Measurements from ENCODE around the gene NLGN1. TPM values are rescaled to one million over a fixed set of nuclear protein-coding genes. Genes with fewer than 3 reads are reported as not detected.

The NLGN1 gene
- total RNA-seq, 1 donor from 2014 or later, result 4.5 TPM

- H3K36me3 ChIP-seq (ENCODE audit: control insufficient read depth, insufficient read depth, low read length), result no peaks in the 10 kb centered on the region
- TF ChIP-seq, protein P1, sequence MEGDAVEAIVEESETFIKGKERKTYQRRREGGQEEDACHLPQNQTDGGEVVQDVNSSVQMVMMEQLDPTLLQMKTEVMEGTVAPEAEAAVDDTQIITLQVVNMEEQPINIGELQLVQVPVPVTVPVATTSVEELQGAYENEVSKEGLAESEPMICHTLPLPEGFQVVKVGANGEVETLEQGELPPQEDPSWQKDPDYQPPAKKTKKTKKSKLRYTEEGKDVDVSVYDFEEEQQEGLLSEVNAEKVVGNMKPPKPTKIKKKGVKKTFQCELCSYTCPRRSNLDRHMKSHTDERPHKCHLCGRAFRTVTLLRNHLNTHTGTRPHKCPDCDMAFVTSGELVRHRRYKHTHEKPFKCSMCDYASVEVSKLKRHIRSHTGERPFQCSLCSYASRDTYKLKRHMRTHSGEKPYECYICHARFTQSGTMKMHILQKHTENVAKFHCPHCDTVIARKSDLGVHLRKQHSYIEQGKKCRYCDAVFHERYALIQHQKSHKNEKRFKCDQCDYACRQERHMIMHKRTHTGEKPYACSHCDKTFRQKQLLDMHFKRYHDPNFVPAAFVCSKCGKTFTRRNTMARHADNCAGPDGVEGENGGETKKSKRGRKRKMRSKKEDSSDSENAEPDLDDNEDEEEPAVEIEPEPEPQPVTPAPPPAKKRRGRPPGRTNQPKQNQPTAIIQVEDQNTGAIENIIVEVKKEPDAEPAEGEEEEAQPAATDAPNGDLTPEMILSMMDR (IDR thresholded peaks at IDR 0.05; ENCODE audit: insufficient read depth, low read length, poor library complexity, severe bottlenecking), result no peak
- H3K27me3 ChIP-seq (ENCODE audit: control insufficient read depth, insufficient read depth, low read length), result no peaks in the 10 kb centered on the region
- DNase-seq (ENCODE audit: low read depth), result no peak
- H3K4me3 ChIP-seq (ENCODE audit: low read depth, low read length), result no peak overlapping the region
Measured at GRCh38 chr3:173841334-173841733, 443.8 kb downstream of the NLGN1 start.

DNA sequence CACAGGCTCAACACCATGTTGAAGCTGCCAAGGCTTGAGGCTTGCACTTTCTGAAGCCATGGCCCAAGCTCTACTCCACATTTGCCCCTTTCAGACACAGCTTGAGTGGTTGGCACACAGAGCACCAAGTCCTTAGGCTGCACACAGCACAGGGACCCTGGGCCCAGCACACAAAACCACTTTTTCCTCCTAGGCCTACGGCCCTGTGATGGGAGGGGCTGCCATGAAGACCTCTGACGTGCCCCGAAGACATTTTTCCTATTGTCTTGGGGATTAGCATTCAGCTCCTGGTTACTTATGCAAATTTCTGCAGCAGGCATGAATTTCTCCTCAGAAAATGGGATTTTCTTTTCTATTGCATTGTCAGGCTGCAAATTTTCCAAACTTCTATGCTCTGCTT is 445.5 kb downstream of the NLGN1 start:
- DNase-seq (ENCODE audit: low read depth), result no peak
- TF ChIP-seq, protein P1 (IDR thresholded peaks at IDR 0.05; ENCODE audit: insufficient read depth, low read length, poor library complexity, severe bottlenecking), result no peak
- Histone ChIP-seq H3K36me3 (ENCODE audit: control insufficient read depth, insufficient read depth, low read length) (no peaks in the 10 kb centered on the region), H3K27me3 (ENCODE audit: control insufficient read depth, insufficient read depth, low read length) (no peaks in the 10 kb centered on the region), H3K4me3 (ENCODE audit: low read depth, low read length) (no peak overlapping the region)

DNA sequence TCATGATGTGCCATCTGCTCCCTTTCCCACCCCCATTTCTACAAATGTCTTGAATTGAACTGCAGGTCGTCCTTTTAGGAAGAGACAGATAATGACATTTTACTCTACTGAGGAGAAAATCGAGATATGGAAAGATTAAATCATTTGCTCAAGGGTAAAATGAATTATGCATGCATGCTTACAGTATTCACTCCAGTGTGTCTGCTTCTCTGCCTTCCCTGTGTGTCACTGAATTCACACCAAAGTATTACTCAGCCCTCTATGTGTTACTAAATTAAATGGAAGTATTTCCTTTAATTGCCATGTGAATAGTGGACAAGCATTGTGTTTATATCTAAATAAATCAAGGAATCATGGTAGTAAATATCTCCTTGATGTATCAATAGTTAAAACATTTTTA is 449.0 kb downstream of the NLGN1 start:
- no peak overlapping the region for H3K4me3 ChIP-seq (ENCODE audit: low read depth, low read length)
- no peaks in the 10 kb centered on the region for H3K36me3 ChIP-seq (ENCODE audit: control insufficient read depth, insufficient read depth, low read length)
- TF ChIP-seq, protein P1 (IDR thresholded peaks at IDR 0.05; ENCODE audit: insufficient read depth, low read length, poor library complexity, severe bottlenecking), result no peak
- H3K27me3 ChIP-seq (ENCODE audit: control insufficient read depth, insufficient read depth, low read length), result no peaks in the 10 kb centered on the region
- no peak for DNase-seq (ENCODE audit: low read depth)

DNA sequence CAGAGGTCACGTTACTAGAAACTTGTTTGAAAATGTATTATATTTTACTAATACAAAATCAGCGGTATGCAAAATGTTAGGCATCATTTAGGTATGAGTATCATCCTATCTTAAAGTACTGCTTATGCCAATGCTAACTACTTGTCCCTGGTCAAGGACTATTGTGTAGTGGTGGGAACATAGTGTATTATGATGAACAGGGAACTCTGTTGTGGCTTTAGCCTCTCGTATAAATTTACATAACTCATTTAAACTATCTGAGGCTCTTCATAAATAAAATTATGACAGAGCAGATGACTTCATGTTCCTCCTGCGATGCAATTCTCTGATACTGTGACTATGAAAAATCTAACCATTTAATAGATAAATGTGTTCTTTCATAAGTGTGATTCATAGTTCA is 451.9 kb downstream of the NLGN1 start:
- H3K4me3 ChIP-seq (ENCODE audit: low read depth, low read length), result no peak overlapping the region
- TF ChIP-seq, protein P1 (IDR thresholded peaks at IDR 0.05; ENCODE audit: insufficient read depth, low read length, poor library complexity, severe bottlenecking), result no peak
- no peaks in the 10 kb centered on the region for H3K36me3 ChIP-seq (ENCODE audit: control insufficient read depth, insufficient read depth, low read length)
- no peaks in the 10 kb centered on the region for H3K27me3 ChIP-seq (ENCODE audit: control insufficient read depth, insufficient read depth, low read length)
- DNase-seq (ENCODE audit: low read depth), result no peak

DNA sequence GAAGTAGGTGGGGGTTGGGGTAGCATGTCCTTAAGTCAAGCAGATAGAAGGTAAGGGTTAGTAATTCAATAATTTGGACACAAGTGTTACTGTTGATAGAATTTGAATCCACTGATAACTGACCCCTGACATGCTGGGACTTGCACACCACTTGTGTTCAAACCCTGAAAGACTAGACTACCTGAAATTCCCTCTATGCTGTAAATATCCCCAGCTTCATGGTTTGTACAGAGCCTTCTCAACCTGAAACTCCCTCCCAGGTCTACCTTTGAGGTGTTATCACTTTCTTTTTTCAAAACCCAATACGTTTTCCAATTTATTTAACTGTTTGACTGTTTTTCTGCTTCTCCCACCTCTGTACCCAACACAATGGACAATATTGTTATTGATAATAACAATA is 459.6 kb downstream of the NLGN1 start:
- no peak for DNase-seq (ENCODE audit: low read depth)
- H3K36me3 ChIP-seq (ENCODE audit: control insufficient read depth, insufficient read depth, low read length), result no peaks in the 10 kb centered on the region
- TF ChIP-seq, protein P1 (IDR thresholded peaks at IDR 0.05; ENCODE audit: insufficient read depth, low read length, poor library complexity, severe bottlenecking), result no peak
- H3K4me3 ChIP-seq (ENCODE audit: low read depth, low read length), result no peak overlapping the region
- no peaks in the 10 kb centered on the region for H3K27me3 ChIP-seq (ENCODE audit: control insufficient read depth, insufficient read depth, low read length)

DNA sequence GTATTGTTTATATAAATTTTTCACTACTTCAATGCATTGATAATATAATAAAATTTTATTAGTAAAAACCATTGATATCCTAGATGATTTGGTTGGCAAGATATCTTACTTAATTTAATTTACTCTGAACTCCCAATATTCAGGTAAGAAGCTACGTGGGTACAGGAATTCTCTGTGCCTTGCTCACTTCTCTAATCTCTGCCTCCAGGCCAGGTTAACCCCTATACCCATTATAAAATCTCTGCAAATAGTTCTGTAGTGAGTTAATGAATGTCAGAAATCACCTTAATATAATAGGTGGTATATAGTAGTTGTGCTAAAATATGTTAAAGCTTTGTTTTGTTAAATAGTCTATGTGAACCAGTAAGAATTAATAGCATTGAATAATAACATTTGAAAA is 465.2 kb downstream of the NLGN1 start:
- no peak for DNase-seq (ENCODE audit: low read depth)
- no peak overlapping the region for H3K4me3 ChIP-seq (ENCODE audit: low read depth, low read length)
- no peaks in the 10 kb centered on the region for H3K36me3 ChIP-seq (ENCODE audit: control insufficient read depth, insufficient read depth, low read length)
- TF ChIP-seq, protein P1 (IDR thresholded peaks at IDR 0.05; ENCODE audit: insufficient read depth, low read length, poor library complexity, severe bottlenecking), result no peak
- no peaks in the 10 kb centered on the region for H3K27me3 ChIP-seq (ENCODE audit: control insufficient read depth, insufficient read depth, low read length)
